PC-9 (cell line): ENCODE results near the gene ZSCAN5B. TPM values are rescaled to one million over a fixed set of nuclear protein-coding genes. Genes with fewer than 3 reads are reported as not detected.
"Not testable (repeated sequence)": the region's sequence is repeated elsewhere in the genome, so short reads cannot be mapped to it uniquely, and the experiment has no call there.

Source experiments
- BruUV-seq: library from RNA; stranded (reverse); fragments of 400-500 nt; replicated peaks from 2 replicates; lab custom pipeline; 2021; lab: Mats Ljungman, UMichigan
- CTCF ChIA-PET: fragments of 300-600 bp; sonication (Branson Sonifier 250); formaldehyde crosslinking; loops from one replicate; lab custom pipeline; 2022; ENCODE audit warnings: antibody characterized with exemption; lab: Charles Lee
- POLR2A ChIA-PET: fragments of 300-600 bp; sonication (Branson Sonifier 250); formaldehyde crosslinking; loops from one replicate; lab custom pipeline; 2022; ENCODE audit warnings: antibody characterized with exemption; ENCODE audit not compliant: unreplicated experiment; lab: Charles Lee
- DNase-seq, 2 experiments: peaks; one replicate each; pipeline versions ENCODE4 v3.0.0 to v3.0.0-alpha.2; 2015 to 2022; ENCODE audit warnings: mixed read lengths in 1 of 2
- H2AFZ ChIP-seq: fragments of 200-600 bp; sonication (generic); 2 replicates; pipeline ENCODE4 v1.8.1; 2017; ENCODE audit warnings: antibody characterized with exemption
- H3F3A ChIP-seq: fragments of 200-600 bp; sonication (generic); 2 replicates; pipeline ENCODE4 v1.8.1; 2017; ENCODE audit warnings: antibody characterized with exemption, mild to moderate bottlenecking, low read depth; ENCODE audit not compliant: insufficient read depth
- H3K27ac ChIP-seq: fragments of 200-600 bp; sonication (generic); 2 replicates; pipeline ENCODE4 v1.6.1; 2016; ENCODE audit warnings: mixed run types
- H3K27me3 ChIP-seq: fragments of 200-600 bp; sonication (generic); 2 replicates; pipeline ENCODE4 v1.6.1; 2016; ENCODE audit warnings: low read depth, mixed run types; ENCODE audit not compliant: insufficient read depth
- H3K36me3 ChIP-seq: fragments of 200-600 bp; sonication (generic); 2 replicates; pipeline ENCODE4 v1.6.1; 2016; ENCODE audit warnings: low read depth, mixed run types
- H3K4me1 ChIP-seq: fragments of 200-600 bp; sonication (generic); replicated peaks from 2 replicates; pipeline ENCODE4 v1.6.1; 2016; ENCODE audit warnings: mixed run types; ENCODE audit not compliant: insufficient read depth
- H3K4me2 ChIP-seq: fragments of 200-600 bp; sonication (generic); 2 replicates; pipeline ENCODE4 v1.6.1; 2017; ENCODE audit warnings: mixed run types
- H3K4me3 ChIP-seq: fragments of 200-600 bp; sonication (generic); 2 replicates; pipeline ENCODE4 v1.6.1; 2016; ENCODE audit warnings: mixed run types
- H3K79me2 ChIP-seq: fragments of 200-600 bp; sonication (generic); 2 replicates; pipeline ENCODE4 v1.6.1; 2017; ENCODE audit warnings: low read depth, mixed run types
- H3K9me2 ChIP-seq: fragments of 200-600 bp; sonication (generic); 2 replicates; pipeline ENCODE4 v1.8.1; 2017; ENCODE audit warnings: mild to moderate bottlenecking; ENCODE audit not compliant: insufficient read depth
- H3K9me3 ChIP-seq: fragments of 200-600 bp; sonication (generic); 2 replicates; pipeline ENCODE4 v1.8.1; 2016; ENCODE audit warnings: low read depth; ENCODE audit not compliant: insufficient read depth
- H4K20me1 ChIP-seq: fragments of 200-600 bp; sonication (generic); 2 replicates; pipeline ENCODE4 v1.8.1; 2017; ENCODE audit not compliant: insufficient read depth
- CTCF ChIP-seq: fragments of 200-600 bp; sonication (generic); conservative IDR thresholded peaks from 2 replicates; pipeline ENCODE4 v1.6.1; 2017; ENCODE audit warnings: mixed run types, antibody characterized with exemption, mild to moderate bottlenecking, moderate library complexity
- EZH2 ChIP-seq: fragments of 200-600 bp; sonication (generic); IDR thresholded peaks from 2 replicates; pipeline ENCODE4 v1.8.0; 2017; ENCODE audit warnings: antibody characterized with exemption, low read depth
- intact Hi-C: fragments of 100-400 bp; cut with micrococcal nuclease; formaldehyde crosslinking; loops from one replicate; pipeline ENCODE4 v1.10.0; 2022; ENCODE audit not compliant: unreplicated experiment
- total RNA-seq: library from RNA; stranded (reverse); gene quantifications from 2 replicates; pipeline ENCODE4 v1.2.3, GENCODE V29; 2021

Gene ZSCAN5B
- total RNA-seq, 1 experiment from 2014 or later = not detected

GRCh38 chr19:56152644-56153043, 44.9 kb downstream of the ZSCAN5B start:
- H3K4me3 ChIP-seq = no peak overlapping the region
- no peaks in the 10 kb centered on the region for H3K9me2 ChIP-seq
- no peaks in the 10 kb centered on the region for H3K27me3 ChIP-seq
- intact Hi-C loops = no loop called here
- H3K9me3 ChIP-seq = no peaks in the 10 kb centered on the region
- no peaks in the 10 kb centered on the region for H3K4me1 ChIP-seq
- no peaks in the 10 kb centered on the region for H3F3A ChIP-seq
- H3K36me3 ChIP-seq = peaks cover 16% of the 10 kb centered on the region; the same call in 1 of the 2 replicates
- no peak overlapping the region for H3K4me2 ChIP-seq
- no TSS peak for BruUV-seq
- peaks cover 11% of the 10 kb centered on the region for H3K79me2 ChIP-seq
- no peak for DNase-seq
- H4K20me1 ChIP-seq = peaks cover 29% of the 10 kb centered on the region
- no peak overlapping the region for H3K27ac ChIP-seq
- no peak for TF ChIP-seq CTCF
- TF ChIP-seq EZH2 = no peak
- ChIA-PET POLR2A (interaction anchor here (0.6 kb wide), 1 partner anchor 565 kb away, joined by 4 read pairs; no protein-coding TSS in a partner anchor), CTCF (no interaction called here)
- no peak overlapping the region for H2AFZ ChIP-seq

DNA sequence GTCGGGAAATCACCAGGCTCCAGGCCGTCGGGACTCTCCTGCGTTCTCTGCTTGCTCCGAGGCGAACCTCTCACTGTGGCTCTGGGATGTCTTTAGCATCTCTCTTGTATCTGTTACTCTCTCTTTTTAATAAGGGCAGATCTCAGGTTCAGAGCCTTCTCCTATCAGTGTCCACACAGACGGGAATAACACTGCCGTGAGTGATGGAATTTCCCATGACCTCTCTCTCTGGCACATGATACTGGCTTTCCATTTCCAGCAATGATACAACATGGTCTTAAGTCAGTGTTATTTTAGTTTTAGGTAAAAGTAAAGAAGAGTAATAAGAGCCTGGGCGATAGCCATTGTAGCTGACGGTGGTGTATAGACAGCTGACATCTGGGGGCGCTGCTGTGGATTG, 47.2 kb downstream of the ZSCAN5B start:
- H3K4me2 ChIP-seq = no peak overlapping the region
- H3K27ac ChIP-seq = no peak overlapping the region
- no peaks in the 10 kb centered on the region for H3K9me3 ChIP-seq
- intact Hi-C loops = no loop called here
- no TSS peak for BruUV-seq
- TF ChIP-seq EZH2 = no peak
- TF ChIP-seq CTCF = no peak
- peaks cover 16% of the 10 kb centered on the region; the same call in 1 of the 2 replicates for H3K36me3 ChIP-seq
- ChIA-PET POLR2A (no interaction called here), CTCF (no interaction called here)
- no peak overlapping the region for H2AFZ ChIP-seq
- no peaks in the 10 kb centered on the region for H3K9me2 ChIP-seq
- DNase-seq = no peak
- H3F3A ChIP-seq = no peaks in the 10 kb centered on the region
- peaks cover 17% of the 10 kb centered on the region for H3K79me2 ChIP-seq
- peaks cover 36% of the 10 kb centered on the region for H4K20me1 ChIP-seq
- no peaks in the 10 kb centered on the region for H3K4me1 ChIP-seq
- no peak overlapping the region for H3K4me3 ChIP-seq
- no peaks in the 10 kb centered on the region for H3K27me3 ChIP-seq

DNA sequence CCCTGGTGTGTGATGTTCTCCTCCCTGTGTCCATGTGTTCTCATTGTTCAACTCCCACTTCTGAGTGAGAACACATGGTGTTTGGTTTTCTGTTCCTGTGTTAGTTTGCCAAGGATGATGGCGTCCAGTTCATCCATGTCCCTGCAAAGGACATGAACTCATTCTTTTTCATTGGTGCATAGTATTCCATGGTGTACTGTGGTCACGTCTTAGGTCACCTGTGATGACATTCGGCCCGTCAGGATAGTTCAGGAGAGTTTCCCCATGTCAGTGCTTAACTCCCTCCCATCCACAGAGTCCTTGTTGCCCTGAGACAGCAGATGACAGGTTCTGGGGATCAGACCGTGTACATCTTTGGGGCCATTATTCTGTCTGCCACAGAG, 47.9 kb downstream of the ZSCAN5B start:
- H3K27ac ChIP-seq = no peak overlapping the region
- intact Hi-C loops = no loop called here
- H3K79me2 ChIP-seq = peaks cover 24% of the 10 kb centered on the region
- no peaks in the 10 kb centered on the region for H3K27me3 ChIP-seq
- H3K9me3 ChIP-seq = no peaks in the 10 kb centered on the region
- no peak for TF ChIP-seq CTCF
- TF ChIP-seq EZH2 = no peak
- no peaks in the 10 kb centered on the region for H3K9me2 ChIP-seq
- CTCF ChIA-PET = no interaction called here
- H3K4me3 ChIP-seq = no peak overlapping the region
- H2AFZ ChIP-seq = no peak overlapping the region
- H3F3A ChIP-seq = no peaks in the 10 kb centered on the region
- peaks cover 39% of the 10 kb centered on the region for H4K20me1 ChIP-seq
- DNase-seq = no peak
- POLR2A ChIA-PET = no interaction called here
- no peaks in the 10 kb centered on the region for H3K4me1 ChIP-seq
- H3K4me2 ChIP-seq = no peak overlapping the region
- peaks cover 12% of the 10 kb centered on the region; the same call in 1 of the 2 replicates for H3K36me3 ChIP-seq
- no TSS peak for BruUV-seq

- CTCF ChIA-PET, H2AFZ ChIP-seq: not testable (repeated sequence)
Measured at GRCh38 chr19:56148955-56149655, 48.5 kb downstream of the ZSCAN5B start.

More at GRCh38 chr19:56148955-56149655, 48.5 kb downstream of the ZSCAN5B start:
- H3F3A ChIP-seq, BruUV-seq, H3K9me2 ChIP-seq, H3K4me2 ChIP-seq, POLR2A ChIA-PET, H3K27me3 ChIP-seq, H3K4me3 ChIP-seq, H3K27ac ChIP-seq, intact Hi-C loops, H3K4me1 ChIP-seq, H3K9me3 ChIP-seq, DNase-seq: not testable (repeated sequence)
- H4K20me1 ChIP-seq = peaks cover 41% of the 10 kb centered on the region
- H3K36me3 ChIP-seq = peaks cover 11% of the 10 kb centered on the region; the same call in 1 of the 2 replicates
- H3K79me2 ChIP-seq = peaks cover 29% of the 10 kb centered on the region
